GM18858 (cell line): ENCODE results near the gene RLN2.

Experiments used
- ATAC-seq: cut with Tn5 transposase; IDR thresholded peaks from one replicate; pipeline ENCODE4 v1.9.1; 2021; ENCODE audit not compliant: unreplicated experiment

RLN2 gene

DNA sequence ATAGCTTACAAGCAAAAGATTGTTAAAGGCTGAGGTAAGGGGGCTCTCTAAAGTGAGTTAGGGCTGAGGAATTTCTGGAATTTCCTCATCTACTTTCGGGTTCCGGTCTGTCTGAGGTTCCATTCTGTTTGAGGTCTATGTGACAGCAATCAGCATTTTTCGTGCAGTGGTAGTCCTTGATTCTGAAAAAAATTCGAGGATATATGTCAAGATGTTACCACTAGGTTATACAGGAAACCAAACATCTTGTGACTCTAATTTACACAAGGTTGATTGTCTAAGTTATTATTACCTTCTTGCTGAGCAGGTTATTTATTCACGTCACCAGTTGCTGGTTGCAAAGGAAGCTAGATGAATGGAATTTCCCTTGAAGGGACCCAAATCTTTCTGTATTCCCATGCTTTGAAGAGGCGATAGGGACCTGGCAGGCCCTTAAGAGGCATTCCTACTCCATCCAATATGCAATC lies 35.2 kb downstream of the RLN2 start:
- ATAC-seq: no peak

DNA sequence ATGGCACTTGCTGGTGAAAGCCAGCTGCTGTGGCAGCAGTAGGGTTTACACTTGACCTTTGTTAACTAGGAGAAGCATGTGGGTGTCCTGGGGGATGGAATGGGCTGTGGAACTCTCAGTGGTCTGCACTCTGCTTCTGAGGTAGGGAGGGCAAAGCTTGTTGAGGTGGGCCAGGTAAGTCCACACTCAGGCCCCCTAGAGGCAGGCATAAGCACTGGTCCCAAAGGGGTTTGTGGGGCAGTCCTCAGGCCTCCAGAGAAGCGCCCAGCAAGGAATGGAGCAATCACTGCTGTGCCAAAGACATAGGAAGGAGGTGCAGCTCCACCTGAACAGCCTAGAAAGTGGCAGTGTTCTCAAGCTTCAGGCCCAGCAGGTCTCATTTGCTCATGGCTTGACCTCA lies 38.6 kb downstream of the RLN2 start:
- no peak for ATAC-seq

DNA sequence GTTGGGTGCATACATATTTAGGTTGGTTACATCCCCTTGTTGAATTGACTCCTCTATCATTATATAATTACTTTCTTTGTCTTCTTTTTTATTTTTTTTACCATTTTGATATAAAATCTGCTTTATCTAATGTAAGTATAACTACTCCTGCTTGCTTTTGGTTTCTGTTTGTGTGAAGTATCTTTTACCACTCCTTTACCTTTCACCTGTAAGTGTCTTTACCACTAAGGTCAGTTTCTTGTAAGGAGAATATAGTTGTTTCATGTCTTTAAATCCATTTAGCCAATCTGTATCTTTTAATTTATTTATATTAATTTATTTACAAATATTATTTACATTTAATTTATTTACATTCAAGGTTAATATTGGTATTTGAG lies 40.3 kb downstream of the RLN2 start:
- ATAC-seq: peak; percentile 38

DNA sequence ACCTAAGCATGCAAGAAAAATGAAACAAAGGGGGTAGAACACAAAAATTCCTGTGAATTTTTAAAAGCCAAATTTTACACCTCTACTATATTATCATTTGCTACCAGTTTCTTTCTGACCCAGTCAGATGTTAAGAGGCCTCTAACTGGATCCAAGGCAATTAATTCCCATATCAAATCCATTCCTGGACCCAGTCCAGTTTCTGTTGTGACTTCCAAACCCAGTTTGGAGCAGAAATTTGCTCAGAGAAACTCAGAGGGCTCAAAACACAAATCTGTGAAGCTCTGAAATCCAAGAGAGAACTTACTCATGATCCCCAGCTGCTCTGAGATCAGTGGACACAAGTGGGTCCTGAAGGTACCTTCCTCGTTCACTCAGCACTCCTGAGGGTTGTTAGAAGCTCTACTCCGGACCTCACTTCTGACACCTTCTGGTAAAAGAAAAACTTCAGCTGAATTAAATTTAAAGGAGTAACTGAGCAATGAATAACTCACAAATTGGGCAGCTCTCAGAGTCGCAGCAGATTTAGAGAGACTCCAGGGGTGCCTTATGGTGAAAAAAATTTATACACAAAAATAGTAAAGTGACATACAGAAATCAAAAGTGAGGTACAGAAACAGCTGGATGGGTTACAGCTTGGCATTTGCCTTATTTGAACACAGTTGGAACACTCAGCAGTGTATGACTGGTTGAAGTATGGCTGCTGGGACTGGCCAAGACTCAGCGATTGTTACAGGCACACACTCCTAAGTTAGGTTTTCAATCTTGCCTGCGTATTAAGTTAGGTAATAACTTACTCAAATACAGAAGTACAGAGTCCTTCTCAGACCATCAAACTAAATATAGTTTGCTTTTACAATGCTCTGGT lies 40.9 kb downstream of the RLN2 start:
- ATAC-seq: peak; percentile 48
